Stimulated activated CD8-positive, alpha-beta memory T cell treated with anti-CD3 and anti-CD28 coated beads, Interleukin-2, amount 100 ng/mL, for 48 hours (primary cell): ENCODE data around the gene NXNL2.

Experiments used
- DNase-seq, 2 donors: peaks; one replicate each; pipeline ENCODE4 v3.0.0-alpha.2; 2020; ENCODE audit warnings: low read depth in 2 of 2

Gene NXNL2

GRCh38 chr9:88578121-88579049, 43.4 kb downstream of the NXNL2 start:
- peak; percentile 57 to 67 for DNase-seq

GRCh38 chr9:88579050-88579715, 44.2 kb downstream of the NXNL2 start:
- no peak for DNase-seq

DNA sequence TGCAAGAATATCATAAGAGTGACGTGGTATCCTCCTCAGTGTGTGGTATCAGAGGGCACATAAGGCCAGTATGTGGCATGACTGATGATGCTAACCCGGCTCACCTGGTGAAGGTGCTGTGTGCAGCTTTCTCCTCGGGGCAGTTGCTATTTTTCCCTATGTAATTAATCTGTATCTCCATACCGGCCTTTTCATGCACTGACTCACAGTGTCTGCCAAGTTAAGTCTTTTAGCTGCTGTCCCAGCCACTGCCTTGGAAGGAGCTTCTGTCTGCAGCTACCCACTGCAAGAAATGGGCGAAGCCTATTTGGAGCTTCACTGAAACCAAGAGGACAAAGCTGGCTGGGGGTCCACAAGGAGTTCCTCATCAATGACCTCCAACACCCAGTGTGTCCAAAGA, 46.0 kb downstream of the NXNL2 start:
- no peak for DNase-seq

DNA sequence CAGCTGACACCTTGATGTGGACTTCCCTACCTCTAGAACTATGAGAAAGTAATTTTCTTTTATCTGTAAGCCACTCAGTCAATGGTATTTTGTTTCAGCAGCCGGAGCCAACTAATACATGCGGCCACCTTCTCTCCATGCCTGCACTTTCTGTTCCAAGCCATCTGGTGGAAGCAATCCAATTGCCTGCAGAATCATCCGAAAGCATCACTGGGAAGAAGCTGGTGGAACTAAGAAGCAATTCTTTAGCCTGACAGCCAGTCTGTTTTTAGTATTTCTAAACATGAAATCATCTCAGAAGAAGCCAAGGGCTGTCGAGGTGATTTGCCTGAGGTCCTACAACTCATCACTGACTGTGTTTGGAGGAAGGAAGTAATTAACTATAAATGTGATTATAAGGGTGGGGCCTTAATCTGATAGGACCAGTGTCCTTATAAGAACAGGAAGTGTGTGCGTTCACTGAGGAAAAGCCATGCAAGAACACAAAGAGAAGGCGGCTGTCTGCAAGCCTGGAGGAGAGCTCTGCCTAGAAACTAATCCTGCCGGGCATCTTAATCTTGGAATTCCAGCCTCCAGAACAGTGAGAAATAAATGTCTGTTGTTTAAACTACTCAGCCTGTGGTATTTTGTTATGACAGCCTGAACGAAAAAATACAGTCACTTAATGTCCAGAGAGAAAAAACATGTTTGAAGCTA, 49.1 kb downstream of the NXNL2 start:
- DNase-seq: no peak

- no peak for DNase-seq
Observed at GRCh38 chr9:88585426-88585825, 50.4 kb downstream of the NXNL2 start.

DNA sequence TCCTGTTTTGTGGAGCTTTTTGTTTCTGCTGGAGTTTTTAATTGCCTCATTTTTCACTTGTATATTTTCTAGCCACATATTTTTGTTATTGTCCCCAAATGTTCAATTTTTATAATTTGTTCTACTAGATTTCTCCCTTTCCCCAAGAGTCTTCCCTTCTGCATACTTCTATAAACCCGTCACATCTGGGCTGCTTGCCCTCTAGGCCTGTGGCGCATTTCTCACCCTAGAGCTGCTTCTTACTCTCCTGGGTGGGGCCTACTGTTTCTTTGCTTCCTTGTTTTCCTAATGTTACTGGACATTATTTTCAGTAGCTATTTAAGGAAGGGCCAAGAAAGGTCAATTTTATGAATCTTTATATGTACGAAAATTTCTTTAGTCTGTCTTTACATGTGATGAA, 51.5 kb downstream of the NXNL2 start:
- DNase-seq: no peak

GRCh38 chr9:88587182-88587581, 52.2 kb downstream of the NXNL2 start:
- DNase-seq: no peak

DNA sequence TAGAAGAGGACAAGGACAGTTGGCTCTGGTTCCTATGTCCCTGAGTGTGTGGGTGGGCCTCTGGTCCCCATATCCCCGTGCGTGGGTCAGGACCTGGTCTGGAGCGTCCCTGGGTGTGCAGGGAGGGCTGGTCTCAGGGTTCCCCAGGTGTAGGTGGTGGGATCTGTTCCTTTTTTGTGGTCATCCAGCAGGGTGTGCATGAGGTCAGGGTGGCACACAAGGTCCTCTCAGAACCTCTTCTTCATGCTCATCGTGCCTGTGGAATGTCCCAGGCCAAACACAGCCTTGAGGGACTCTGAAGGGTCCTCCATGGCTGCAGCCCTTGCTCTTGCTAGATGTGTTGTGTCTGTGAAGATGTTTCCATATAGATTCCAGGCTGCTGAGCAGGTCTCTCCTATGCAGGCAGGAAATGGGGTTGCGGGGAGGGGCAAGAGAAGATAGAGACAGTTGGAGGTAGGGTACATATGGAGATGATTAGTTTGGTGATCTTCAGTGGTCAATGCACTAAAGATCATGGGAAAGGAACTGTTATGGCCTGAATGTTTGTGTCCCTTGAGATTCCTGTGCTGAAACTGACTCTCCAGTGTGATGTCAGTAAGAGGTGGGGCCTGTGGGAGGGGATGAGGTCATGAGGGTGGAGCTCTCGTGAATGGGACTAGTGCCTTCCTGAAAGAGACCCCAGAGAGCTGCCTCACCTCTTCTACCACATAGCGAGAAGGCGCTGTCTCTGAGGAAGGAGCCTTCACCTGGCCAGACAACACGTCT, 53.1 kb downstream of the NXNL2 start:
- no peak for DNase-seq

DNA sequence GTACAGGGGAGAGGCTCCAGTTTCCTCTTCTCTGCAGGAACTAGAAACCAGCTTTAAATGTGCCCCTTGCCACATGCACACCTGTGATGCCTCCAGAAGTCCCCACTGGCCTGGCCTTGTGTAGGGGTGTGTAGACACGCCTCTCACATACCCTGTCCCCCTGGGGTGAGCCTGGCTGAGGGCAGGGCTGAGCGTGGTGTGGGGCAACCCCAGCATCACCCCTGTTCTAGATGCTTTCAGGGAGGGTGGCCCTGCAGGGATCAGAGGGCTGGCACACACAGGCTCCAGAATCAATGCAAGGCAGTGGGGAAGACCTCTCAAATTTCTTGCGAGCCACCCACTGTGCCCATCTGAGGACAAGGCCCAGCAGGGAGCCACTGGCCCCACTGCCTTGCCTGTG, 54.7 kb downstream of the NXNL2 start:
- DNase-seq: no peak

- no peak for DNase-seq
Observed at GRCh38 chr9:88590558-88591146, 55.7 kb downstream of the NXNL2 start.

GRCh38 chr9:88593537-88594185, 58.7 kb downstream of the NXNL2 start:
- peak in 1 of 2 donors; percentile 21 for DNase-seq
